Activated T-cell treated with anti-CD3 and anti-CD28 coated beads, Interleukin-2, amount 50 U/mL, for 4 hours (primary cell): ENCODE measurements around the gene DIO3. TPM values are rescaled to one million over a fixed set of nuclear protein-coding genes. Genes with fewer than 3 reads are reported as not detected.

Experiments used
- ATAC-seq, 2 donors: fragments of 200-7000 bp; cut with Tn5 transposase; one replicate each; pipeline ENCODE4 v1.10.0; 2021
- DNase-seq: peaks from one replicate; pipeline ENCODE4 v3.0.0-alpha.2; 2020
- H3K27me3 Mint-ChIP-seq: one replicate; pipeline ENCODE4 v1.8.0; 2021; ENCODE audit warnings: low read depth, mixed read lengths
- H3K36me3 Mint-ChIP-seq: one replicate; pipeline ENCODE4 v1.8.0; 2022; ENCODE audit warnings: mixed read lengths; ENCODE audit not compliant: insufficient read depth
- H3K4me1 Mint-ChIP-seq: one replicate; pipeline ENCODE4 v1.8.0; 2021; ENCODE audit warnings: low read depth, mixed read lengths
- H3K4me3 Mint-ChIP-seq: one replicate; pipeline ENCODE4 v1.8.0; 2021; ENCODE audit warnings: mild to moderate bottlenecking, moderate library complexity, mixed read lengths
- H3K9me3 Mint-ChIP-seq: one replicate; pipeline ENCODE4 v1.8.0; 2021; ENCODE audit warnings: mixed read lengths
- total RNA-seq, 3 donors: library from RNA; stranded (reverse); gene quantifications; one replicate each; pipeline ENCODE4 v1.2.1, GENCODE V29; 2021

Gene DIO3
- total RNA-seq, 3 donors from 2014 or later, result not detected

- Mint-ChIP-seq H3K4me3 (no peak overlapping the region), H3K9me3 (no peaks in the 10 kb centered on the region), H3K27me3 (peaks cover 9% of the 10 kb centered on the region), H3K36me3 (no peaks in the 10 kb centered on the region), H3K4me1 (peaks cover 35% of the 10 kb centered on the region)
- no peak for ATAC-seq
- no peak for DNase-seq
Measured at GRCh38 chr14:101600336-101600890, 39.1 kb downstream of the DIO3 start.

- no peaks in the 10 kb centered on the region for H3K36me3 Mint-ChIP-seq
- no peak overlapping the region for H3K4me3 Mint-ChIP-seq
- H3K9me3 Mint-ChIP-seq, result no peaks in the 10 kb centered on the region
- H3K27me3 Mint-ChIP-seq, result peaks cover 15% of the 10 kb centered on the region
- ATAC-seq, result no peak
- peaks cover 28% of the 10 kb centered on the region for H3K4me1 Mint-ChIP-seq
- DNase-seq, result no peak
Measured at GRCh38 chr14:101600891-101601605, 39.8 kb downstream of the DIO3 start.

DNA sequence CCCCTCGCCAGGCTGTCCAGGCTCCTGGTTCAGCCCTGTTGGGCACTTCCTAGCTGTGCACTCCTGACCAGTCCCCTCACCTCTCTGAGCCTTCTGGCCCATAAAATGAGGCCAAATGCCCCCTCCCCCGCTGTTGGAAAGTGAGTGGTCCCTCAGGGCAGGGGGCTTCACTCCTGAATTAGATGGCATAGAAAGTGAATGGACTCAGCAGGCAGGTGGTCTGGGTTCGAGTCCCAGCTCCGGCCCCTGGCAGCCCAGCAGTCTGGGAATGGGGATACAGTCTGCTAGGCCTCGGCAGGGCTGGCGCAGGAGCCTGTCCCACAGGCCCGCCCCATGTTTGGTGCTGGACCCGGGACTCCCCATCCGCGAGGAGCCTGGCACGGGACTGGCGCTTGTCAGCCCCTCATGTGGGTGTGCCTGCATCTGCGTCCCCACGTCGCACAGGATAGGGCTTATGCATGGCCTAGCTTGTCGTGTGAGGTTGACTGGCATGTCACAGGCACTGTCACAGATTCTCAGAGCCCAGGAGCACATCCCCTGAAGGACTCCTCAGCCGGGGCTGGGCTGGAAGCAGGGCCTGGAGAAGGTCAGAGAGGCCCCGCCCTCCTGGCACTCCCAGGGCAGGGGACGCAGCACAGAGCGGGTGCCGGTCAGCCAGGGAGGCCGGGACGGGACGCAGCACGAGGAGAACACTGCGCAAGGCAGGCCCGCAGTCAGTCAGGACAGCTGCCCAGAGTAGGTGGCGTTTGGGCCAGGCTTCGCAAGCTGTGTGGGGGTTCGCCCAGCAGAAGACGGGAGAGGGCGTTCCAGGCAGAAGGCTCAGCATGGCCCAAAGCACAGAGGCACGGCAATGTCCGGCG, 40.5 kb downstream of the DIO3 start:
- peaks cover 23% of the 10 kb centered on the region for H3K27me3 Mint-ChIP-seq
- H3K9me3 Mint-ChIP-seq, result no peaks in the 10 kb centered on the region
- no peak overlapping the region for H3K4me3 Mint-ChIP-seq
- no peak for ATAC-seq
- peaks cover 21% of the 10 kb centered on the region for H3K4me1 Mint-ChIP-seq
- DNase-seq, result no peak
- H3K36me3 Mint-ChIP-seq, result no peaks in the 10 kb centered on the region

DNA sequence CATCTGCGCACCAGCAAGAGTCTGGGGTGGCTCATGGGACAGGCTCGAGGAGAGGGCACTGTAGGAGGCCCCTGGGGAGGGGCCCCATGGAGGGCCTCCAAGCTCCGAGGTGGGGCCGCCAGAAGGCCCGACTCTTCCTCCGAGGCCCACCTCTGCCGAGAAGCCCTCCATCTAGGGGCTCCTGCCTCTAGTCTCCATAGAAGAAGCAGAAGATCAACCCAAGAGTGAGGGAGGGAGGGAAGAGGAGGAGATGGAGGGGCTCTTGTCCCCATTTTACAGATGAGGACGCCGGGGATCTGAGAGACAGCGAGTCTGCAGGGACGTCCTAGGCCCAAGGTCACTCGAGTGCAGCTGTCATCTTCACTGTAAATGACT, 41.2 kb downstream of the DIO3 start:
- Mint-ChIP-seq H3K27me3 (peaks cover 27% of the 10 kb centered on the region), H3K4me3 (no peak overlapping the region), H3K9me3 (no peaks in the 10 kb centered on the region), H3K4me1 (peaks cover 16% of the 10 kb centered on the region), H3K36me3 (no peaks in the 10 kb centered on the region)
- DNase-seq, result no peak
- ATAC-seq, result no peak

DNA sequence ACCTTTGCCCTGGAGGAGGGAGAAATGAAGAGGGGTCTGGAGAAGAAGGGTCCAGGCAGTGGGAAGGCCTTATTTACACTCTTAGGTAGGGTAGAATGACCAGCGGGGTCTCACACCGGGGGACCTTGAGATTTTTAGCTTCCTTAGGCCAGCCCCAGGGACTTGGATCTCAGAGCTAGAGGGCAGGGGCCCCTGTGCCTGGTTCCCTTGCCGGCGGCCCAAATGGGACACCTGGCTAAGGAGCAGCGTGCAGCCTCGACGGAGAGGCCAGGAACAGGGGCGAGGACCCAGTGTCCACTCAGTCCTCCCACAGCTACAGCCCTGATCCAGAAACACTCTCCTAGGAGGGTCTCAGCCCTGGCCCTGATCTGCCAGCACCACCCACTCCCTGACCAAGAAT, 41.8 kb downstream of the DIO3 start:
- DNase-seq, result no peak
- H3K4me3 Mint-ChIP-seq, result no peak overlapping the region
- no peaks in the 10 kb centered on the region for H3K9me3 Mint-ChIP-seq
- peaks cover 9% of the 10 kb centered on the region for H3K4me1 Mint-ChIP-seq
- no peaks in the 10 kb centered on the region for H3K36me3 Mint-ChIP-seq
- peaks cover 28% of the 10 kb centered on the region for H3K27me3 Mint-ChIP-seq
- no peak for ATAC-seq

- DNase-seq, result no peak
- H3K27me3 Mint-ChIP-seq, result peaks cover 41% of the 10 kb centered on the region
- no peaks in the 10 kb centered on the region for H3K4me1 Mint-ChIP-seq
- ATAC-seq, result no peak
- H3K9me3 Mint-ChIP-seq, result no peaks in the 10 kb centered on the region
- no peak overlapping the region for H3K4me3 Mint-ChIP-seq
- H3K36me3 Mint-ChIP-seq, result no peaks in the 10 kb centered on the region
Measured at GRCh38 chr14:101604228-101604934, 43.1 kb downstream of the DIO3 start.

DNA sequence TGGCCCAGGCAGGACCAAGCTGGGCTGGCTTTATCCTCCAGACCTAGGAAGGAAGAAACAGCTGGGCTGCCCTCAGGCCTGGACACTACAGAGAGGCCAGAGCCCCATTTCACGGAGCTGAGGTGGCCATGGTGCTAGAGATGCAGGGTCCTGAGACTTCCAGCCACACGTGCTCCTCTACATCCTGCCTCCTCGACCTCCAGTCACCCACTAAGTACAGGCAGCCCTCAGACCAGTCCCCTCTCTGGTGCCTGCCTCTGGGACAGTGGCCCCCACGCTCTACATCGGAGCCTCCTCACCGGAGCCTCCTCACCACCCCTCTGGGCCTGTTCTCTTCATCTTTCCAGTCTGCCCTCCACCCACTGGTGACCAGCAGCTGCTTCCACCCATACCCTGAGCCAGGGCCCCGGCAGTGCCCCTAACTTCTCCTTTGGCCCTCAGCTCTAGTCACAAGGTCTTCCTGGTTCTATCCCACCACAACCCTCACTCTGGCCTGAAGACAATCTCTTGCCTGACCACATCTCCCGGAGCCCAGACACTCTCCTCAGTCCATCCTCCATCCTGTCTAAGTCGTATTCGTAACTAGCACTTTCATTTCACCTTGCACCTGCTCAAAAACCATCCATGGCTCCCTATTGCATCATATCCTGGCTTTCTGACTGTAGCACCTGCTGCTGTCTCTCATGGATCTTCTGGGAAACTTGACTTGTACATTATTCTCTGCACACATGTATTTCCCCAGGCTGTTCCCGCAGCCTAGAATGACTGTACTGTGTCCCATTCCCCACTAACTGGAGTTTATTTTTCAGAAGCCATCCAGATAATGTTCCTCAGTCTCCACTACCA, 43.9 kb downstream of the DIO3 start:
- H3K36me3 Mint-ChIP-seq, result no peaks in the 10 kb centered on the region

GRCh38 chr14:101605836-101606235, 44.5 kb downstream of the DIO3 start:
- H3K36me3 Mint-ChIP-seq, result no peaks in the 10 kb centered on the region
- no peak for ATAC-seq
- no peak for DNase-seq
- peaks cover 50% of the 10 kb centered on the region for H3K27me3 Mint-ChIP-seq
- H3K4me3 Mint-ChIP-seq, result no peak overlapping the region
- no peaks in the 10 kb centered on the region for H3K4me1 Mint-ChIP-seq
- H3K9me3 Mint-ChIP-seq, result no peaks in the 10 kb centered on the region

More for the DNA sequence above, 43.9 kb downstream of the DIO3 start:
- Mint-ChIP-seq H3K9me3 (no peaks in the 10 kb centered on the region), H3K27me3 (peaks cover 46% of the 10 kb centered on the region), H3K4me1 (no peaks in the 10 kb centered on the region), H3K4me3 (no peak overlapping the region)
- ATAC-seq, result no peak
- DNase-seq, result no peak

Other genes with a start within 250 kb of the DIO3 start
- gene PPP2R5C, start 200.2 kb downstream of the DIO3 start, total RNA-seq, result 100 to 1,000 TPM; 160 to 180 (median 173) TPM